Tibial artery (tissue), 4 donors: ENCODE measurements around the gene NRXN3.

Experiments
- DNase-seq, 2 donors: peaks; one replicate each; pipeline ENCODE4 v3.0.0-alpha.2; 2019
- H3K27ac ChIP-seq, 2 donors: fragments of 200-600 bp; sonication (generic) in 1 of 2; 1 replicate in 1 of 2; 2 replicates in 1 of 2; pipeline ENCODE4 v1.5.1; 2018 to 2019; ENCODE audit warnings: mild to moderate bottlenecking in 1 of 2
- H3K27me3 ChIP-seq, 2 donors: fragments of 200-600 bp; sonication (generic) in 1 of 2; one replicate each; pipeline versions ENCODE4 v1.5.1 to v1.6.0; 2016 to 2019
- H3K36me3 ChIP-seq, 3 donors: fragments of 200-600 bp; sonication (generic) in 2 of 3; one replicate each; pipeline ENCODE4 v1.5.1; 2016 to 2019; ENCODE audit warnings: mild to moderate bottlenecking in 2 of 3
- H3K4me1 ChIP-seq, 4 donors: fragments of 200-600 bp; sonication (generic) in 2 of 4; 1 replicate in 3 of 4; 2 replicates in 1 of 4; pipeline ENCODE4 v1.5.1; 2016 to 2019
- H3K4me3 ChIP-seq, 2 donors: fragments of 200-600 bp; sonication (generic) in 1 of 2; 1 replicate in 1 of 2; 2 replicates in 1 of 2; pipeline ENCODE4 v1.5.1; 2018 to 2019; ENCODE audit warnings: mild to moderate bottlenecking in 2 of 2
- H3K9me3 ChIP-seq, 3 donors: fragments of 200-600 bp; sonication (generic) in 1 of 3; one replicate each; pipeline ENCODE4 v1.5.1; 2016 to 2019
- CTCF ChIP-seq, 2 experiments: fragments of 200-600 bp in 1 of 2; fragments of 450-650 bp in 1 of 2; IDR thresholded peaks; one replicate each; pipeline ENCODE4 v1.5.1; 2017 to 2019; ENCODE audit warnings: antibody characterized with exemption in 2 of 2, mild to moderate bottlenecking in 1 of 2, moderate library complexity in 1 of 2
- intact Hi-C: fragments of 100-400 bp; cut with DNase I; formaldehyde crosslinking; loops from one replicate; pipeline ENCODE4 v1.15.0; 2023; ENCODE audit warnings: low total_unique reads

The NRXN3 gene

GRCh38 chr14:79601579-79601978 is 1431.4 kb downstream of the NRXN3 start:
- no peak overlapping the region for H3K4me3 ChIP-seq
- TF ChIP-seq CTCF (IDR thresholded peaks at IDR 0.05): no peak
- no peak for DNase-seq

GRCh38 chr14:79602045-79602444 is 1431.9 kb downstream of the NRXN3 start:
- no peaks in the 10 kb centered on the region for H3K27me3 ChIP-seq
- no peaks in the 10 kb centered on the region for H3K9me3 ChIP-seq
- no peak overlapping the region for H3K4me3 ChIP-seq
- intact Hi-C loops: no loop called here
- H3K36me3 ChIP-seq: no peaks in the 10 kb centered on the region
- no peak overlapping the region for H3K27ac ChIP-seq
- TF ChIP-seq CTCF (IDR thresholded peaks at IDR 0.05): no peak
- DNase-seq: no peak
- H3K4me1 ChIP-seq: no peaks in the 10 kb centered on the region

More at GRCh38 chr14:79601579-79601978, 1431.4 kb downstream of the NRXN3 start:
- H3K27me3 ChIP-seq: no peaks in the 10 kb centered on the region
- H3K36me3 ChIP-seq: no peaks in the 10 kb centered on the region
- H3K4me1 ChIP-seq: no peaks in the 10 kb centered on the region
- no peak overlapping the region for H3K27ac ChIP-seq
- no peaks in the 10 kb centered on the region for H3K9me3 ChIP-seq
- intact Hi-C loops: no loop called here

GRCh38 chr14:79602742-79603141 is 1432.6 kb downstream of the NRXN3 start:
- no peak for DNase-seq
- Histone ChIP-seq H3K9me3 (no peaks in the 10 kb centered on the region), H3K27me3 (no peaks in the 10 kb centered on the region), H3K4me1 (no peaks in the 10 kb centered on the region), H3K36me3 (no peaks in the 10 kb centered on the region), H3K27ac (no peak overlapping the region), H3K4me3 (no peak overlapping the region)
- intact Hi-C loops: no loop called here
- no peak for TF ChIP-seq CTCF (IDR thresholded peaks at IDR 0.05)

GRCh38 chr14:79605849-79606248 is 1435.7 kb downstream of the NRXN3 start:
- DNase-seq: no peak
- H3K27me3 ChIP-seq: no peaks in the 10 kb centered on the region
- intact Hi-C loops: no loop called here

GRCh38 chr14:79608446-79608845 is 1438.3 kb downstream of the NRXN3 start:
- Histone ChIP-seq H3K36me3 (no peaks in the 10 kb centered on the region), H3K27me3 (no peaks in the 10 kb centered on the region), H3K27ac (no peak overlapping the region), H3K4me1 (no peaks in the 10 kb centered on the region), H3K4me3 (no peak overlapping the region), H3K9me3 (no peaks in the 10 kb centered on the region)
- DNase-seq: no peak
- TF ChIP-seq CTCF (IDR thresholded peaks at IDR 0.05): no peak
- intact Hi-C loops: no loop called here

More at GRCh38 chr14:79605849-79606248, 1435.7 kb downstream of the NRXN3 start:
- no peak overlapping the region for H3K27ac ChIP-seq
- H3K4me1 ChIP-seq: no peaks in the 10 kb centered on the region
- no peaks in the 10 kb centered on the region for H3K36me3 ChIP-seq
- TF ChIP-seq CTCF (IDR thresholded peaks at IDR 0.05): no peak
- no peaks in the 10 kb centered on the region for H3K9me3 ChIP-seq
- no peak overlapping the region for H3K4me3 ChIP-seq

- Histone ChIP-seq H3K27ac (no peak overlapping the region), H3K4me1 (no peaks in the 10 kb centered on the region), H3K36me3 (no peaks in the 10 kb centered on the region), H3K27me3 (no peaks in the 10 kb centered on the region), H3K9me3 (no peaks in the 10 kb centered on the region), H3K4me3 (no peak overlapping the region)
- TF ChIP-seq CTCF (IDR thresholded peaks at IDR 0.05): no peak
- DNase-seq: no peak
- intact Hi-C loops: no loop called here
These were observed 1443.5 kb downstream of the NRXN3 start for GRCh38 chr14:79613625-79614024.
